ENCODE data around the gene SEM1. TPM values are rescaled to one million over a fixed set of nuclear protein-coding genes. Genes with fewer than 3 reads are reported as not detected.

SEM1 gene
- total RNA-seq, 1 experiment from 2014 or later, result 79.9 TPM

- H3K4me3 Mint-ChIP-seq, result no peak overlapping the region
- peaks cover 2% of the 10 kb centered on the region for H3K79me1 ChIP-seq (ENCODE audit: insufficient read depth, low read depth, low read length, poor library complexity, severe bottlenecking)
- no peak overlapping the region for H3K18ac ChIP-seq (ENCODE audit: insufficient read length, low read depth, low read length)
- no peaks in the 10 kb centered on the region for H3K79me2 ChIP-seq (ENCODE audit: insufficient read depth, low read length)
- no peak overlapping the region for H3T11ph ChIP-seq (ENCODE audit: low read length)
- H3K9ac ChIP-seq (ENCODE audit: extremely low read depth, insufficient read length, low read length), result no peak overlapping the region
- H4K91ac ChIP-seq (ENCODE audit: insufficient read length, low read depth, low read length), result no peak overlapping the region
- H2AK5ac ChIP-seq (ENCODE audit: insufficient read length, low read length), result no peak overlapping the region
- no peak overlapping the region for H2BK120ac ChIP-seq (ENCODE audit: low read depth, low read length, poor library complexity, severe bottlenecking)
- H3K27me3 ChIP-seq (ENCODE audit: insufficient read depth, low read length), result no peaks in the 10 kb centered on the region
- TF ChIP-seq CTCF (conservative IDR thresholded peaks at IDR 0.05), result no peak
- no peaks in the 10 kb centered on the region for H3K23me2 ChIP-seq (ENCODE audit: insufficient read length, low read depth, low read length, poor library complexity, severe bottlenecking)
- H3K36me3 Mint-ChIP-seq (ENCODE audit: insufficient read depth in 1 of 3, low read depth in 3 of 3), result peaks cover 18 to 31% (median 25%) of the 10 kb centered on the region in 3 experiments
- H4K5ac ChIP-seq (ENCODE audit: insufficient read length, low read depth, low read length), result no peak overlapping the region
- no peak overlapping the region for H2BK20ac ChIP-seq (ENCODE audit: low read depth, low read length, poor library complexity, severe bottlenecking)
- H3K27me3 Mint-ChIP-seq (ENCODE audit: low read depth), result no peaks in the 10 kb centered on the region; the same call in 1 of the 2 replicates
- H3K4me1 ChIP-seq (ENCODE audit: insufficient read depth, low read length), result no peaks in the 10 kb centered on the region
- H3K14ac ChIP-seq (ENCODE audit: insufficient read depth, low read length), result no peak overlapping the region
- H3K23ac ChIP-seq (ENCODE audit: insufficient read length, low read depth, low read length), result no peak overlapping the region
- no peak overlapping the region for H2BK15ac ChIP-seq (ENCODE audit: low read depth, low read length)
- H2BK5ac ChIP-seq (ENCODE audit: insufficient read length, low read length), result no peak overlapping the region
- H3K9me3 Mint-ChIP-seq, result no peaks in the 10 kb centered on the region; a peak in 1 of 5 replicates
- H2AFZ ChIP-seq (ENCODE audit: low read length), result no peak overlapping the region
- WGBS (ENCODE audit: extremely low coverage, insufficient read length, low lambda C conversion rate), result no CpG with 5 or more reads among the region's 1 CpG
- no peak overlapping the region for H3K27ac ChIP-seq (ENCODE audit: insufficient read length, low read depth, low read length)
- no peak overlapping the region for H3K4me2 ChIP-seq (ENCODE audit: insufficient read depth, insufficient read length, low read length)
- no peaks in the 10 kb centered on the region for H3K9me3 ChIP-seq (ENCODE audit: control insufficient read depth, low read depth, low read length)
- H4K8ac ChIP-seq (replicated peaks; ENCODE audit: insufficient read length, low read depth, low read length), result no peak overlapping the region
- no peak overlapping the region for H3K56ac ChIP-seq (ENCODE audit: insufficient read length, low read depth, low read length)
- H3K4me1 Mint-ChIP-seq, result no peaks in the 10 kb centered on the region
- no peak overlapping the region for H2BK12ac ChIP-seq (ENCODE audit: insufficient read length, low read depth, low read length)
- H3K27ac Mint-ChIP-seq, result 0 out of 7 replicates have a peak overlapping the region, but pooled peaks of 1 of the 3 experiments have one; percentile 49
- no peak for DNase-seq
- H3K4ac ChIP-seq (ENCODE audit: low read depth, low read length), result no peak overlapping the region
- no peaks in the 10 kb centered on the region for H4K20me1 ChIP-seq (ENCODE audit: control insufficient read depth, insufficient read depth, insufficient read length)
Observed at GRCh38 chr7:96689414-96689813, 20.2 kb downstream of the SEM1 start.

All from H9 (cell line).